Mesenchymal stem cell (in vitro differentiated cells and primary cell): ENCODE results near the gene BEND5.

ENCODE experiments used
- DNase-seq: peaks from one replicate; pipeline ENCODE4 v3.0.0-alpha.2; 2013
- H2AFZ ChIP-seq: one replicate; pipeline ENCODE4 v1.6.1; 2013; ENCODE audit warnings: low read depth, mild to moderate bottlenecking, control low read depth, inconsistent platforms, low read length, moderate library complexity
- H2AK5ac ChIP-seq: 2 replicates; pipeline ENCODE4 v1.6.1; 2013; ENCODE audit warnings: low read length, moderate library complexity, mild to moderate bottlenecking, inconsistent platforms; ENCODE audit not compliant: severe bottlenecking
- H2BK120ac ChIP-seq: one replicate; pipeline ENCODE4 v1.6.1; 2013; ENCODE audit warnings: low read depth, mild to moderate bottlenecking, inconsistent platforms, low read length, moderate library complexity
- H2BK12ac ChIP-seq, 2 experiments: one replicate each; pipeline ENCODE4 v1.6.1; 2013; ENCODE audit warnings: inconsistent platforms in 2 of 2, low read length in 2 of 2, mild to moderate bottlenecking in 2 of 2, moderate library complexity in 2 of 2, control low read depth in 1 of 2
- H2BK15ac ChIP-seq: one replicate; pipeline ENCODE4 v1.6.1; 2013; ENCODE audit warnings: mild to moderate bottlenecking, low read depth, inconsistent platforms; ENCODE audit not compliant: poor library complexity, severe bottlenecking
- H2BK5ac ChIP-seq: 2 replicates; pipeline ENCODE4 v1.6.1; 2013; ENCODE audit warnings: low read depth, mild to moderate bottlenecking, low read length, control low read depth, inconsistent platforms; ENCODE audit not compliant: poor library complexity, severe bottlenecking
- H3K14ac ChIP-seq, 2 experiments: one replicate each; pipeline ENCODE4 v1.6.1; 2013; ENCODE audit warnings: inconsistent platforms in 2 of 2, low read length in 2 of 2, control low read depth in 1 of 2, mild to moderate bottlenecking in 1 of 2, moderate library complexity in 1 of 2
- H3K18ac ChIP-seq, 2 experiments: one replicate each; pipeline ENCODE4 v1.6.1; 2013; ENCODE audit warnings: inconsistent platforms in 2 of 2, low read length in 2 of 2, control low read depth in 1 of 2, low read depth in 1 of 2, mild to moderate bottlenecking in 1 of 2
- H3K23ac ChIP-seq, 2 experiments: one replicate each; pipeline ENCODE4 v1.6.1; 2013; ENCODE audit warnings: inconsistent platforms in 2 of 2, low read length in 2 of 2, mild to moderate bottlenecking in 2 of 2, moderate library complexity in 2 of 2, control low read depth in 1 of 2
- H3K27ac ChIP-seq: 2 replicates; pipeline ENCODE4 v1.5.1; 2013; ENCODE audit warnings: mild to moderate bottlenecking, moderate library complexity, low read length, control low read depth, inconsistent platforms; ENCODE audit not compliant: poor library complexity, severe bottlenecking
- H3K27me3 ChIP-seq, 2 experiments: 2 replicates each; pipeline versions ENCODE4 v1.6.1 to v1.7.0; 2013; ENCODE audit warnings: low read length in 2 of 2, mild to moderate bottlenecking in 2 of 2, moderate library complexity in 2 of 2, control low read depth in 1 of 2, inconsistent platforms in 1 of 2; ENCODE audit not compliant: control insufficient read depth in 1 of 2, insufficient read depth in 1 of 2
- H3K36me3 ChIP-seq, 2 experiments: 2 replicates each; pipeline versions ENCODE4 v1.6.1 to v1.7.0; 2013; ENCODE audit warnings: low read length in 2 of 2, control low read depth in 1 of 2, inconsistent platforms in 1 of 2, low read depth in 1 of 2, mild to moderate bottlenecking in 1 of 2; ENCODE audit not compliant: insufficient read depth in 2 of 2, control insufficient read depth in 1 of 2
- H3K4ac ChIP-seq, 2 experiments: one replicate each; pipeline ENCODE4 v1.6.1; 2013; ENCODE audit warnings: inconsistent platforms in 2 of 2, low read length in 2 of 2, mild to moderate bottlenecking in 2 of 2, moderate library complexity in 2 of 2, control low read depth in 1 of 2, low read depth in 1 of 2
- H3K4me1 ChIP-seq: 2 replicates; pipeline ENCODE4 v1.6.1; 2013; ENCODE audit warnings: low read depth, low read length, control low read depth; ENCODE audit not compliant: control insufficient read depth, insufficient read depth
- H3K4me2 ChIP-seq: 2 replicates; pipeline ENCODE4 v1.6.1; 2013; ENCODE audit warnings: low read length, mild to moderate bottlenecking, inconsistent platforms; ENCODE audit not compliant: poor library complexity, severe bottlenecking
- H3K4me3 ChIP-seq, 2 experiments: 2 replicates each; pipeline versions ENCODE4 v1.5.1 to v1.7.0; 2013; ENCODE audit warnings: low read length in 2 of 2, mild to moderate bottlenecking in 2 of 2, control low read depth in 1 of 2, low read depth in 1 of 2; ENCODE audit not compliant: insufficient read depth in 1 of 2
- H3K79me1 ChIP-seq: replicated peaks from 2 replicates; pipeline ENCODE4 v1.6.1; 2013; ENCODE audit warnings: mild to moderate bottlenecking, control low read depth, low read length, inconsistent platforms; ENCODE audit not compliant: poor library complexity, severe bottlenecking
- H3K9ac ChIP-seq: 2 replicates; pipeline ENCODE4 v1.7.0; 2013; ENCODE audit warnings: mild to moderate bottlenecking, low read length, moderate library complexity
- H3K9me3 ChIP-seq: 2 replicates; pipeline ENCODE4 v1.7.0; 2013; ENCODE audit warnings: mild to moderate bottlenecking, low read length; ENCODE audit not compliant: control insufficient read depth
- H4K8ac ChIP-seq: one replicate; pipeline ENCODE4 v1.6.1; 2013; ENCODE audit warnings: inconsistent platforms, mild to moderate bottlenecking, low read length, moderate library complexity
- H4K91ac ChIP-seq: one replicate; pipeline ENCODE4 v1.6.1; 2013; ENCODE audit warnings: mild to moderate bottlenecking, low read length, inconsistent platforms
- WGBS: methylation state at CpG from one replicate; pipeline ENCODE4 v1.1.7; 2013; ENCODE audit warnings: mixed read lengths; 5-methylcytosine and 5-hydroxymethylcytosine counted together

Gene BEND5

GRCh38 chr1:48775831-48776392 lies 779 bp downstream of the BEND5 start:
- Histone ChIP-seq H2BK120ac (no peak overlapping the region), H2BK15ac (no peak overlapping the region), H3K23ac (no peak overlapping the region), H3K14ac (no peak overlapping the region), H2AK5ac (no peak overlapping the region), H3K79me1 (no peaks in the 10 kb centered on the region), H2BK5ac (no peak overlapping the region), H4K91ac (no peak overlapping the region), H3K4me1 (peaks cover 10% of the 10 kb centered on the region), H3K27me3 (peaks cover 11 to 21% of the 10 kb centered on the region in 2 experiments), H3K4me3 (peak overlapping the region; percentile 79 to 86), H3K27ac (no peak overlapping the region), H3K4me2 (peak overlapping the region; percentile 86), H3K9me3 (no peaks in the 10 kb centered on the region), H3K4ac (no peak overlapping the region), H3K36me3 (no peaks in the 10 kb centered on the region), H2AFZ (no peak overlapping the region), H4K8ac (no peak overlapping the region), H3K9ac (peak overlapping the region; percentile 65), H3K18ac (no peak overlapping the region), H2BK12ac (no peak overlapping the region)
- 16% methylated on average over 7 of the region's 7 CpGs for WGBS
- DNase-seq = no peak

DNA sequence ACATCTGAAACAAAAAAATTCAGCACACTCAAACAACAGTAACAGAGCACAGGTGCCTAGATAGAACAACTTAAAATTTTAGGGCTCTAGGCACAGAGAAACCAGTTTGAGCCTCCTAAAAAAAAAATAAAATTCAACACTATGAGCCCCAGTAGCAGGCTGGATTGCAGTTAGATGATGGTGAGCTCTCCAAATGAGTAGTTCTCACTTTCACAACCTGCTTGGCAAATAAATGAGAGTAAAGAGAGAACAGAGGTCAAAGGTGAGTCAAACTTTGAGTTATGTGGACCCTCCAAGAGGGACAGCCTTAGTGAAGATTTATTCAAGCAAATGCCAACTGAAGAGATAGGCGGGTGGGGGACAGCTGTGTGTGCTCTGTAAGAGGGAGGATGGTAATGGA lies 3.6 kb downstream of the BEND5 start:
- no peak overlapping the region for H3K18ac ChIP-seq
- H3K36me3 ChIP-seq = no peaks in the 10 kb centered on the region
- H4K8ac ChIP-seq = no peak overlapping the region
- H3K4me3 ChIP-seq = no peak overlapping the region
- no peak overlapping the region for H2AK5ac ChIP-seq
- no peak overlapping the region for H2BK12ac ChIP-seq
- H3K9me3 ChIP-seq = no peaks in the 10 kb centered on the region
- no peak overlapping the region for H3K27ac ChIP-seq
- H3K23ac ChIP-seq = no peak overlapping the region
- H2AFZ ChIP-seq = no peak overlapping the region
- no peak overlapping the region for H3K4me2 ChIP-seq
- H4K91ac ChIP-seq = no peak overlapping the region
- peaks cover 13% of the 10 kb centered on the region for H3K4me1 ChIP-seq
- H2BK5ac ChIP-seq = no peak overlapping the region
- peaks cover 4% of the 10 kb centered on the region for H3K79me1 ChIP-seq
- no peak for DNase-seq
- H2BK15ac ChIP-seq = no peak overlapping the region
- H3K4ac ChIP-seq = no peak overlapping the region
- peaks cover 11 to 15% of the 10 kb centered on the region in 2 experiments for H3K27me3 ChIP-seq
- H3K9ac ChIP-seq = no peak overlapping the region
- H3K14ac ChIP-seq = no peak overlapping the region
- 83% methylated on average over 1 of the region's 1 CpG for WGBS
- no peak overlapping the region for H2BK120ac ChIP-seq

- Histone ChIP-seq H3K4me1 (peaks cover 8% of the 10 kb centered on the region), H3K18ac (no peak overlapping the region), H3K27me3 (peaks cover 5 to 8% of the 10 kb centered on the region in 2 experiments), H3K79me1 (peaks cover 4% of the 10 kb centered on the region), H2BK12ac (no peak overlapping the region), H2BK5ac (no peak overlapping the region), H3K4me3 (no peak overlapping the region), H2AK5ac (no peak overlapping the region), H3K36me3 (no peaks in the 10 kb centered on the region), H2AFZ (no peak overlapping the region), H2BK15ac (no peak overlapping the region), H2BK120ac (no peak overlapping the region), H3K4ac (no peak overlapping the region), H4K91ac (no peak overlapping the region), H3K23ac (no peak overlapping the region), H3K14ac (no peak overlapping the region), H3K27ac (no peak overlapping the region), H3K9me3 (no peaks in the 10 kb centered on the region), H3K4me2 (no peak overlapping the region), H3K9ac (no peak overlapping the region), H4K8ac (no peak overlapping the region)
- no peak for DNase-seq
- 89% methylated on average over 1 of the region's 2 CpGs for WGBS
These were observed 4.5 kb downstream of the BEND5 start for GRCh38 chr1:48772211-48772610.

- Histone ChIP-seq H3K4ac (no peak overlapping the region), H3K9ac (no peak overlapping the region), H3K27ac (no peak overlapping the region), H3K14ac (no peak overlapping the region), H2BK12ac (no peak overlapping the region), H2BK120ac (no peak overlapping the region), H2AK5ac (no peak overlapping the region), H3K4me2 (no peak overlapping the region), H2AFZ (no peak overlapping the region), H3K4me3 (no peak overlapping the region), H4K91ac (no peak overlapping the region), H3K36me3 (no peaks in the 10 kb centered on the region), H2BK5ac (no peak overlapping the region), H4K8ac (no peak overlapping the region), H3K18ac (no peak overlapping the region), H2BK15ac (no peak overlapping the region), H3K79me1 (peaks cover 4% of the 10 kb centered on the region), H3K27me3 (peaks cover 5 to 8% of the 10 kb centered on the region in 2 experiments), H3K4me1 (peaks cover 8% of the 10 kb centered on the region), H3K9me3 (no peaks in the 10 kb centered on the region), H3K23ac (no peak overlapping the region)
- 85% methylated on average over 2 of the region's 2 CpGs for WGBS
- no peak for DNase-seq
These were observed 5.1 kb downstream of the BEND5 start for GRCh38 chr1:48771561-48771960.
